ENCODE measurements around the gene LOC128125822.

GRCh38 chr6:63610944-63611343, 38.7 kb downstream of the LOC128125822 start:
- TF ChIP-seq CTCF (conservative IDR thresholded peaks at IDR 0.05; ENCODE audit: low read depth, low read length) (no peak), EZH2 (IDR thresholded peaks at IDR 0.05; ENCODE audit: low read length, unreplicated experiment) (no peak), EZH2phosphoT487 (IDR thresholded peaks at IDR 0.05; ENCODE audit: borderline replicate concordance, low read length) (no peak)

Measured in PC-3 (cell line).